HepG2 (cell line): ENCODE measurements around the gene MIEF1. TPM values are rescaled to one million over a fixed set of nuclear protein-coding genes. Genes with fewer than 3 reads are reported as not detected.

Experiments
- ATAC-seq: fragments of 200-7000 bp; cut with Tn5 transposase; 3 replicates; pipeline ENCODE4 v1.9.1; 2020; ENCODE audit warnings: mild to moderate bottlenecking, moderate library complexity
- BruUV-seq: library from RNA; stranded (reverse); fragments of 400-500 nt; replicated peaks from 2 replicates; lab custom pipeline; 2021; lab: Mats Ljungman, UMichigan
- CTCF ChIA-PET: fragments of 300-600 bp; formaldehyde crosslinking; extraction: SDS; loops from one replicate; lab custom pipeline; 2021; ENCODE audit warnings: low total read pairs, inconsistent platforms, low intra/inter-chr PET ratio; lab: Yijun Ruan, JAX
- POLR2A ChIA-PET: fragments of 350-600 bp; sonication (Branson Sonifier 250); formaldehyde crosslinking; loops from one replicate; lab custom pipeline; 2020; ENCODE audit warnings: antibody characterized with exemption, inconsistent platforms; lab: Yijun Ruan, JAX
- DNase-seq: peaks from one replicate; pipeline ENCODE4 v3.0.0-alpha.2; 2015; ENCODE audit warnings: low spot score
- FAIRE-seq: peaks from 3 replicates; lab custom pipeline; 2011; peaks lifted over from hg19 to GRCh38; lab: Jason Lieb, UNC
- H2AFZ ChIP-seq: one replicate; pipeline ENCODE4 v1.6.1; 2011; ENCODE audit warnings: low read length, inconsistent platforms
- H3K27ac ChIP-seq: fragments of 300-600 bp; 3 replicates; pipeline ENCODE4 v1.8.0; 2011; ENCODE audit warnings: mixed run types, mild to moderate bottlenecking, mixed read lengths, low read length, inconsistent platforms; ENCODE audit not compliant: insufficient read depth; ENCODE audit errors: extremely low read length
- H3K27me3 ChIP-seq, 2 experiments: fragments of 200-600 bp in 1 of 2; 2 replicates in 1 of 2; 3 replicates in 1 of 2; pipeline versions ENCODE4 v1.6.0 to v1.8.0; 2011; ENCODE audit warnings: low read length in 2 of 2, mild to moderate bottlenecking in 2 of 2, moderate library complexity in 2 of 2, inconsistent platforms in 1 of 2; ENCODE audit not compliant: insufficient read depth in 2 of 2, control insufficient read depth in 1 of 2
- H3K36me3 ChIP-seq, 2 experiments: fragments of 200-600 bp in 1 of 2; replicated peaks in 1 of 2; 2 replicates in 1 of 2; 3 replicates in 1 of 2; pipeline versions ENCODE4 v1.5.1 to v1.8.0; 2011; ENCODE audit warnings: low read length in 2 of 2, inconsistent platforms in 1 of 2; ENCODE audit not compliant: insufficient read depth in 2 of 2, control insufficient read depth in 1 of 2
- H3K4me1 ChIP-seq: 2 replicates; pipeline ENCODE4 v1.5.1; 2012; ENCODE audit warnings: low read length, inconsistent platforms; ENCODE audit not compliant: insufficient read depth
- H3K4me2 ChIP-seq: 2 replicates; pipeline ENCODE4 v1.6.0; 2011; ENCODE audit warnings: low read depth, low read length, inconsistent platforms
- H3K4me3 ChIP-seq, 3 experiments: fragments of 200-600 bp in 1 of 3; sonication (generic), shearing (Covaris generic) in 1 of 3; replicated peaks in 1 of 3; 2 replicates each; pipeline ENCODE4 v1.5.1; 2011 to 2016; ENCODE audit warnings: low read length in 3 of 3, inconsistent platforms in 2 of 3, low read depth in 2 of 3, mild to moderate bottlenecking in 2 of 3, control low read depth in 1 of 3, mixed read lengths in 1 of 3; ENCODE audit not compliant: insufficient read depth in 1 of 3
- H3K79me2 ChIP-seq: one replicate; pipeline ENCODE4 v1.6.1; 2011; ENCODE audit warnings: low read length, inconsistent platforms; ENCODE audit not compliant: insufficient read depth
- H3K9ac ChIP-seq: 2 replicates; pipeline ENCODE4 v1.6.0; 2011; ENCODE audit warnings: mild to moderate bottlenecking, low read depth, low read length, inconsistent platforms; ENCODE audit not compliant: insufficient read depth
- H3K9me3 ChIP-seq: 2 replicates; pipeline ENCODE4 v1.5.1; 2012; ENCODE audit warnings: mild to moderate bottlenecking, low read length
- H4K20me1 ChIP-seq: 2 replicates; pipeline ENCODE4 v1.6.0; 2011; ENCODE audit warnings: inconsistent platforms, mild to moderate bottlenecking, low read length, moderate library complexity; ENCODE audit not compliant: insufficient read depth
- ETV6 ChIP-seq: sonication (generic); formaldehyde crosslinking; conservative IDR thresholded peaks from 2 replicates; pipeline ENCODE4 v1.4.0; 2020; ENCODE audit warnings: missing genetic modification reagents
- GPN1 ChIP-seq: sonication (generic); formaldehyde crosslinking; IDR thresholded peaks from 2 replicates; pipeline ENCODE4 v1.5.1; 2020; ENCODE audit warnings: missing genetic modification reagents, borderline replicate concordance
- NRL ChIP-seq: sonication (generic); formaldehyde crosslinking; IDR thresholded peaks from 2 replicates; pipeline ENCODE4 v1.5.0; 2020; ENCODE audit warnings: missing genetic modification reagents, mild to moderate bottlenecking, moderate library complexity, borderline replicate concordance
- ZBTB38 ChIP-seq: sonication (generic); formaldehyde crosslinking; IDR thresholded peaks from 2 replicates; pipeline ENCODE4 v1.5.1; 2020; ENCODE audit warnings: mild to moderate bottlenecking, missing genetic modification reagents
- ZNF326 ChIP-seq: sonication (generic); formaldehyde crosslinking; IDR thresholded peaks from 2 replicates; pipeline ENCODE4 v1.4.0; 2020; ENCODE audit warnings: missing genetic modification reagents, borderline replicate concordance
- ZNF468 ChIP-seq: sonication (generic); formaldehyde crosslinking; IDR thresholded peaks from 2 replicates; pipeline ENCODE4 v1.8.0; 2022; ENCODE audit warnings: mild to moderate bottlenecking, moderate library complexity, missing genetic modification reagents
- ZNF709 ChIP-seq: sonication (generic); formaldehyde crosslinking; IDR thresholded peaks from 2 replicates; pipeline ENCODE4 v1.5.0; 2020; ENCODE audit warnings: mild to moderate bottlenecking, missing genetic modification reagents
- ZNF772 ChIP-seq: sonication (generic); formaldehyde crosslinking; IDR thresholded peaks from 2 replicates; pipeline ENCODE4 v1.5.0; 2020; ENCODE audit warnings: mild to moderate bottlenecking, missing genetic modification reagents
- ZSCAN9 ChIP-seq: IDR thresholded peaks from 2 replicates; pipeline ENCODE4 v1.6.1; 2016; ENCODE audit warnings: borderline replicate concordance
- WGBS: methylation state at CpG from one replicate; pipeline ENCODE4 v1.1.6; 2017; ENCODE audit warnings: low lambda C conversion rate; 5-methylcytosine and 5-hydroxymethylcytosine counted together
- in situ Hi-C: cut with HindIII; loops from 2 replicates; pipeline ENCODE4 v1.10.0; 2017; ENCODE audit warnings: low pct_unique_long_range_greater_than_20kb; ENCODE audit not compliant: extremely low pct_ligation_motif_present
- intact Hi-C: fragments of 100-400 bp; cut with micrococcal nuclease; formaldehyde crosslinking; loops from one replicate; pipeline ENCODE4 v1.10.0; 2022; ENCODE audit not compliant: unreplicated experiment
- polyA plus RNA-seq, 8 experiments: library from polyadenylated mRNA; depleted of rRNA in 3 of 8; stranded (reverse) in 7 of 8; unstranded in 1 of 8; fragments of >200 nt; fragmentation: Illumina TruSeq in 4 of 8; extraction: Trizol in 4 of 8; gene quantifications; 2 replicates each; pipeline versions ENCODE4 v1.2.1 to v1.2.3, GENCODE V29; 2011 to 2016; ENCODE audit warnings: low read depth in 4 of 8, missing spikeins in 1 of 8, mixed read lengths in 1 of 8; ENCODE audit not compliant: insufficient read depth in 1 of 8
- total RNA-seq, 5 experiments: library from RNA; depleted of rRNA; stranded (reverse); fragments of >200 nt; fragmentation: Illumina TruSeq; extraction: Trizol; gene quantifications; 2 replicates each; pipeline ENCODE4 v1.2.3, GENCODE V29; 2016; ENCODE audit warnings: low read depth in 1 of 5
- TF ChIP-seq, protein P1 (sequence below): sonication (generic); formaldehyde crosslinking; IDR thresholded peaks from 2 replicates; pipeline ENCODE4 v1.4.0; 2020; ENCODE audit warnings: missing genetic modification reagents

MIEF1 gene
- total and polyA plus RNA-seq, 2 of the 13 experiments (the other 11 are each of a cell fraction or from before 2014, with no cell fraction given) = 21.7 to 34.8 TPM

GRCh38 chr22:39454385-39454871 lies 47.7 kb upstream of the MIEF1 start (continued):
- TF ChIP-seq ETV6 = no peak
- no peak for TF ChIP-seq ZNF468
- TF ChIP-seq, all 625 proteins: peak for 0

- TF ChIP-seq, protein P1, sequence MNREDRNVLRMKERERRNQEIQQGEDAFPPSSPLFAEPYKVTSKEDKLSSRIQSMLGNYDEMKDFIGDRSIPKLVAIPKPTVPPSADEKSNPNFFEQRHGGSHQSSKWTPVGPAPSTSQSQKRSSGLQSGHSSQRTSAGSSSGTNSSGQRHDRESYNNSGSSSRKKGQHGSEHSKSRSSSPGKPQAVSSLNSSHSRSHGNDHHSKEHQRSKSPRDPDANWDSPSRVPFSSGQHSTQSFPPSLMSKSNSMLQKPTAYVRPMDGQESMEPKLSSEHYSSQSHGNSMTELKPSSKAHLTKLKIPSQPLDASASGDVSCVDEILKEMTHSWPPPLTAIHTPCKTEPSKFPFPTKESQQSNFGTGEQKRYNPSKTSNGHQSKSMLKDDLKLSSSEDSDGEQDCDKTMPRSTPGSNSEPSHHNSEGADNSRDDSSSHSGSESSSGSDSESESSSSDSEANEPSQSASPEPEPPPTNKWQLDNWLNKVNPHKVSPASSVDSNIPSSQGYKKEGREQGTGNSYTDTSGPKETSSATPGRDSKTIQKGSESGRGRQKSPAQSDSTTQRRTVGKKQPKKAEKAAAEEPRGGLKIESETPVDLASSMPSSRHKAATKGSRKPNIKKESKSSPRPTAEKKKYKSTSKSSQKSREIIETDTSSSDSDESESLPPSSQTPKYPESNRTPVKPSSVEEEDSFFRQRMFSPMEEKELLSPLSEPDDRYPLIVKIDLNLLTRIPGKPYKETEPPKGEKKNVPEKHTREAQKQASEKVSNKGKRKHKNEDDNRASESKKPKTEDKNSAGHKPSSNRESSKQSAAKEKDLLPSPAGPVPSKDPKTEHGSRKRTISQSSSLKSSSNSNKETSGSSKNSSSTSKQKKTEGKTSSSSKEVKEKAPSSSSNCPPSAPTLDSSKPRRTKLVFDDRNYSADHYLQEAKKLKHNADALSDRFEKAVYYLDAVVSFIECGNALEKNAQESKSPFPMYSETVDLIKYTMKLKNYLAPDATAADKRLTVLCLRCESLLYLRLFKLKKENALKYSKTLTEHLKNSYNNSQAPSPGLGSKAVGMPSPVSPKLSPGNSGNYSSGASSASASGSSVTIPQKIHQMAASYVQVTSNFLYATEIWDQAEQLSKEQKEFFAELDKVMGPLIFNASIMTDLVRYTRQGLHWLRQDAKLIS (CRISPR knock-in tag) = no peak
- TF ChIP-seq GPN1 (CRISPR knock-in tag) (no peak), ZNF772 (CRISPR knock-in tag) (no peak), ZBTB38 (CRISPR knock-in tag) (0 out of 2 replicates have a peak, but pooled peaks have one; percentile 16), NRL (no peak), ZSCAN9 (CRISPR knock-in tag) (no peak), ZNF326 (no peak), ZNF709 (CRISPR knock-in tag) (no peak)
- ATAC-seq = peak; percentile 34; the same call in 1 of the 3 replicates
- Histone ChIP-seq H4K20me1 (no peaks in the 10 kb centered on the region), H3K79me2 (no peaks in the 10 kb centered on the region), H3K36me3 (no peaks in the 10 kb centered on the region), H3K4me3 (no peak within 1 kb of the TSS; a peak in 1 of 6 replicates), H3K27ac (no peak within 1 kb of the TSS), H3K27me3 (peaks cover 6 to 42% of the 10 kb centered on the region in 2 experiments; a peak in 4 of 5 replicates), H3K4me2 (no peak within 1 kb of the TSS; the same call in 1 of the 2 replicates), H3K9me3 (no peaks in the 10 kb centered on the region), H3K4me1 (no peaks in the 10 kb centered on the region), H2AFZ (no peak within 1 kb of the TSS), H3K9ac (no peak within 1 kb of the TSS)
- in situ Hi-C loops = no loop called here
- DNase-seq = no peak
- BruUV-seq = no TSS peak
- CTCF ChIA-PET = no interaction called here
- WGBS = 93% methylated on average over 55 of the region's 80 CpGs
- FAIRE-seq = no peak
- intact Hi-C loops = no loop called here
- POLR2A ChIA-PET = no interaction called here
Observed at GRCh38 chr22:39456522-39457197, 45.4 kb upstream of the MIEF1 start, which contains the start of gene MGAT3. Gene MGAT3, plus strand, starts transcription at chr22:39457012. Its CDS starts 30,336 bp downstream, at chr22:39487348.
